Trophoblast cell (in vitro differentiated cells and primary cell): Measurements from ENCODE around the gene ZFYVE1.
"Not testable (repeated sequence)": the region's sequence is repeated elsewhere in the genome, so short reads cannot be mapped to it uniquely, and the experiment has no call there.

ENCODE experiments used
- DNase-seq, 2 donors: peaks; one replicate each; pipeline ENCODE4 v3.0.0-alpha.2; 2016
- H2AFZ ChIP-seq: 2 replicates; pipeline ENCODE4 v1.6.1; 2013; ENCODE audit warnings: low read length, moderate library complexity, mild to moderate bottlenecking; ENCODE audit not compliant: insufficient read depth, poor library complexity
- H2AK5ac ChIP-seq: 2 replicates; pipeline ENCODE4 v1.6.1; 2013; ENCODE audit warnings: mild to moderate bottlenecking, low read length
- H2BK120ac ChIP-seq: 2 replicates; pipeline ENCODE4 v1.6.1; 2013; ENCODE audit warnings: low read length, mild to moderate bottlenecking, moderate library complexity; ENCODE audit not compliant: insufficient read depth, poor library complexity
- H2BK12ac ChIP-seq: 2 replicates; pipeline ENCODE4 v1.6.1; 2013; ENCODE audit warnings: mild to moderate bottlenecking, low read length, moderate library complexity
- H2BK5ac ChIP-seq: 2 replicates; pipeline ENCODE4 v1.6.1; 2013; ENCODE audit warnings: low read length, low read depth, moderate library complexity, mild to moderate bottlenecking; ENCODE audit not compliant: poor library complexity
- H3K14ac ChIP-seq: 2 replicates; pipeline ENCODE4 v1.6.1; 2013; ENCODE audit warnings: mild to moderate bottlenecking, low read length
- H3K18ac ChIP-seq: 2 replicates; pipeline ENCODE4 v1.6.1; 2013; ENCODE audit warnings: mild to moderate bottlenecking, low read length
- H3K23ac ChIP-seq: 2 replicates; pipeline ENCODE4 v1.6.1; 2013; ENCODE audit warnings: low read length
- H3K27ac ChIP-seq: 2 replicates; pipeline ENCODE4 v1.5.1; 2013; ENCODE audit warnings: low read depth, mild to moderate bottlenecking, inconsistent platforms, low read length, moderate library complexity
- H3K27me3 ChIP-seq: 2 replicates; pipeline ENCODE4 v1.6.1; 2013; ENCODE audit warnings: inconsistent platforms, mild to moderate bottlenecking, low read length, moderate library complexity; ENCODE audit not compliant: insufficient read depth
- H3K36me3 ChIP-seq, 2 experiments: 1 replicate in 1 of 2; 2 replicates in 1 of 2; pipeline ENCODE4 v1.6.1; 2013; ENCODE audit warnings: low read length in 2 of 2, mild to moderate bottlenecking in 2 of 2, moderate library complexity in 1 of 2; ENCODE audit not compliant: insufficient read depth in 2 of 2, control insufficient read depth in 1 of 2
- H3K4ac ChIP-seq: 2 replicates; pipeline ENCODE4 v1.6.1; 2013; ENCODE audit warnings: low read depth, mild to moderate bottlenecking, low read length, moderate library complexity
- H3K4me1 ChIP-seq, 2 experiments: 1 replicate in 1 of 2; 2 replicates in 1 of 2; pipeline ENCODE4 v1.6.1; 2013; ENCODE audit warnings: low read length in 2 of 2, mild to moderate bottlenecking in 2 of 2, moderate library complexity in 1 of 2; ENCODE audit not compliant: insufficient read depth in 2 of 2, control insufficient read depth in 1 of 2
- H3K4me2 ChIP-seq: 2 replicates; pipeline ENCODE4 v1.6.1; 2013; ENCODE audit warnings: inconsistent platforms, mild to moderate bottlenecking, low read length, moderate library complexity
- H3K4me3 ChIP-seq: 2 replicates; pipeline ENCODE4 v1.5.1; 2013; ENCODE audit warnings: mild to moderate bottlenecking, low read depth, low read length, inconsistent platforms
- H3K79me1 ChIP-seq: one replicate; pipeline ENCODE4 v1.6.1; 2013; ENCODE audit warnings: low read length
- H3K79me2 ChIP-seq: 2 replicates; pipeline ENCODE4 v1.6.1; 2013; ENCODE audit warnings: low read length, mild to moderate bottlenecking; ENCODE audit not compliant: control insufficient read depth, insufficient read depth, poor library complexity
- H3K9ac ChIP-seq: 2 replicates; pipeline ENCODE4 v1.6.1; 2013; ENCODE audit warnings: mild to moderate bottlenecking, low read length
- H3K9me3 ChIP-seq: 2 replicates; pipeline ENCODE4 v1.6.1; 2013; ENCODE audit warnings: low read depth, mild to moderate bottlenecking, control low read depth, inconsistent platforms, low read length; ENCODE audit not compliant: insufficient read depth
- H4K12ac ChIP-seq: 2 replicates; pipeline ENCODE4 v1.6.1; 2013; ENCODE audit warnings: low read depth, mild to moderate bottlenecking, low read length, moderate library complexity
- H4K8ac ChIP-seq: 2 replicates; pipeline ENCODE4 v1.6.1; 2013; ENCODE audit warnings: low read depth, mild to moderate bottlenecking, low read length, moderate library complexity
- H4K91ac ChIP-seq: one replicate; pipeline ENCODE4 v1.6.1; 2013; ENCODE audit warnings: low read depth, mild to moderate bottlenecking, low read length, moderate library complexity
- WGBS: extraction: QIAGEN DNeasy Blood & Tissue Kit; methylation state at CpG from one replicate; pipeline ENCODE4 v1.1.7; 2013; ENCODE audit warnings: missing lambda C conversion rate; ENCODE audit not compliant: insufficient read length, insufficient coverage; ENCODE audit errors: extremely low coverage; 5-methylcytosine and 5-hydroxymethylcytosine counted together

Gene ZFYVE1

GRCh38 chr14:73036706-73037450 is 10.0 kb upstream of the ZFYVE1 start:
- H3K9me3 ChIP-seq: not testable (repeated sequence)
- DNase-seq: peak; percentile 88 to 92
- WGBS: no CpG with 5 or more reads among the region's 9 CpGs

DNA sequence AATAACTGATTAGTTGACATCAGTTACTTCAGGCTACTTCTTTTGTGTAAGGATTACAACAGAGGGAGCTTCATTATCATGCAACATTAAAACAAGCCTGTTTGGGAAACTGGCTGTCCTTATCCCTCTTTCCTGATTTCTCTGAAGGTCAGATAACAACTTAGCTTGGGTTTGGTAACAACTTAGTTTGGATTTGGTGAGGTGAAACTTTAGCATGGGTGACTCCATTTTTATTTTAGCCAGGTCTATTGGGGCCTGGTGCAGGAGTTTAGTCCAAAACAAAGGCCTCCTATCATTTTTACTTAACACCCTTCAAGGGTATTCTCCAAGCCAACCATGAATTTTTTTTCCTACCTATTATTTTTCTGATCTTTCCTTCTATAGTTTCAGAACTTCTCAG is 1.1 kb upstream of the ZFYVE1 start:
- no peaks in the 10 kb centered on the region for H3K79me1 ChIP-seq
- H2BK12ac ChIP-seq: no peak overlapping the region
- H3K27me3 ChIP-seq: no peaks in the 10 kb centered on the region
- peaks cover 0 to 3% of the 10 kb centered on the region in 2 experiments for H3K4me1 ChIP-seq
- H3K4me3 ChIP-seq: no peak overlapping the region
- H2AK5ac ChIP-seq: no peak overlapping the region
- H3K18ac ChIP-seq: no peak overlapping the region
- H3K4me2 ChIP-seq: no peak overlapping the region
- no peak overlapping the region for H2BK120ac ChIP-seq
- no peak overlapping the region for H3K23ac ChIP-seq
- H2BK5ac ChIP-seq: no peak overlapping the region
- H2AFZ ChIP-seq: no peak overlapping the region
- no peak overlapping the region for H4K91ac ChIP-seq
- no peak overlapping the region for H4K8ac ChIP-seq
- H3K9ac ChIP-seq: no peak overlapping the region
- H3K36me3 ChIP-seq: peaks cover 5 to 11% of the 10 kb centered on the region in 2 experiments
- no peak overlapping the region for H4K12ac ChIP-seq
- DNase-seq: no peak
- no peaks in the 10 kb centered on the region for H3K79me2 ChIP-seq
- no peak overlapping the region for H3K27ac ChIP-seq
- H3K4ac ChIP-seq: no peak overlapping the region
- H3K9me3 ChIP-seq: no peaks in the 10 kb centered on the region
- H3K14ac ChIP-seq: no peak overlapping the region

More at GRCh38 chr14:73036706-73037450, 10.0 kb upstream of the ZFYVE1 start:
- H3K36me3 ChIP-seq, H3K4me3 ChIP-seq, H2BK120ac ChIP-seq, H3K79me1 ChIP-seq, H2AK5ac ChIP-seq, H3K23ac ChIP-seq, H2BK12ac ChIP-seq, H3K18ac ChIP-seq, H4K91ac ChIP-seq, H3K4me1 ChIP-seq, H3K14ac ChIP-seq, H3K4ac ChIP-seq, H3K4me2 ChIP-seq, H4K8ac ChIP-seq, H3K27me3 ChIP-seq, H3K79me2 ChIP-seq, H4K12ac ChIP-seq, H2AFZ ChIP-seq, H2BK5ac ChIP-seq, H3K27ac ChIP-seq, H3K9ac ChIP-seq: not testable (repeated sequence)

- no peak for DNase-seq
- Histone ChIP-seq H4K12ac (no peak overlapping the region), H3K27me3 (no peaks in the 10 kb centered on the region), H3K27ac (no peak overlapping the region), H3K14ac (no peak overlapping the region), H3K9me3 (no peaks in the 10 kb centered on the region), H3K79me1 (no peaks in the 10 kb centered on the region), H2BK12ac (no peak overlapping the region), H3K4ac (no peak overlapping the region), H2BK5ac (no peak overlapping the region), H2AK5ac (no peak overlapping the region), H3K4me2 (peak overlapping the region; percentile 71), H2BK120ac (no peak overlapping the region), H2AFZ (no peak overlapping the region), H3K4me3 (no peak overlapping the region), H3K36me3 (peaks cover 5 to 14% of the 10 kb centered on the region in 2 experiments), H3K79me2 (no peaks in the 10 kb centered on the region), H4K91ac (no peak overlapping the region), H4K8ac (no peak overlapping the region), H3K18ac (no peak overlapping the region), H3K23ac (no peak overlapping the region), H3K9ac (no peak overlapping the region), H3K4me1 (peaks cover 0 to 3% of the 10 kb centered on the region in 2 experiments)
- WGBS: no CpG with 5 or more reads among the region's 3 CpGs
Measured at GRCh38 chr14:73027546-73027945, 640 bp upstream of the ZFYVE1 start.

- Histone ChIP-seq H3K23ac (no peak overlapping the region), H3K36me3 (peaks cover 5 to 14% of the 10 kb centered on the region in 2 experiments), H2AFZ (no peak overlapping the region), H2BK120ac (no peak overlapping the region), H3K27ac (peak overlapping the region; percentile 58), H2AK5ac (no peak overlapping the region), H3K4me2 (peak overlapping the region; percentile 92), H2BK5ac (peak overlapping the region; percentile 33), H3K4ac (no peak overlapping the region), H3K4me3 (peak overlapping the region; percentile 91), H3K9me3 (no peaks in the 10 kb centered on the region), H3K4me1 (peaks cover 0 to 3% of the 10 kb centered on the region in 2 experiments), H3K27me3 (no peaks in the 10 kb centered on the region), H2BK12ac (no peak overlapping the region), H4K8ac (no peak overlapping the region), H3K18ac (no peak overlapping the region), H3K14ac (no peak overlapping the region), H3K79me2 (no peaks in the 10 kb centered on the region), H4K12ac (no peak overlapping the region), H3K9ac (peak overlapping the region; percentile 63), H4K91ac (peak overlapping the region; percentile 71), H3K79me1 (no peaks in the 10 kb centered on the region)
- no CpG with 5 or more reads among the region's 21 CpGs for WGBS
- DNase-seq: no peak
Measured at GRCh38 chr14:73026243-73026844, 562 bp downstream of the ZFYVE1 start.
